Endodermal cell (in vitro differentiated cells): Measurements from ENCODE around the gene EVPL. TPM values are rescaled to one million over a fixed set of nuclear protein-coding genes. Genes with fewer than 3 reads are reported as not detected.

ENCODE experiments used
- DNase-seq: peaks from one replicate; pipeline ENCODE4 v3.0.0-alpha.2; 2017
- H3K27ac ChIP-seq: 2 replicates; pipeline ENCODE4 v1.5.1; 2013; ENCODE audit warnings: mild to moderate bottlenecking, low read depth, low read length, moderate library complexity
- H3K27me3 ChIP-seq: 2 replicates; pipeline ENCODE4 v1.6.1; 2013; ENCODE audit warnings: mild to moderate bottlenecking, low read length, moderate library complexity; ENCODE audit not compliant: insufficient read depth, control insufficient read depth, poor library complexity, severe bottlenecking
- H3K36me3 ChIP-seq: 2 replicates; pipeline ENCODE4 v1.7.0; 2013; ENCODE audit warnings: mild to moderate bottlenecking, low read length, moderate library complexity; ENCODE audit not compliant: control insufficient read depth, insufficient read depth
- H3K4me1 ChIP-seq: one replicate; pipeline ENCODE4 v1.7.0; 2013; ENCODE audit warnings: low read length; ENCODE audit not compliant: control insufficient read depth, insufficient read depth
- H3K4me3 ChIP-seq: 2 replicates; pipeline ENCODE4 v1.5.1; 2013; ENCODE audit warnings: mild to moderate bottlenecking, low read length, moderate library complexity
- H3K9ac ChIP-seq: 2 replicates; pipeline ENCODE4 v1.6.1; 2013; ENCODE audit warnings: mild to moderate bottlenecking, low read length, moderate library complexity; ENCODE audit not compliant: poor library complexity, severe bottlenecking; ENCODE audit errors: extremely low read depth
- H3K9me3 ChIP-seq: 2 replicates; pipeline ENCODE4 v1.6.1; 2013; ENCODE audit warnings: mild to moderate bottlenecking, low read length, moderate library complexity; ENCODE audit not compliant: control insufficient read depth
- H3K27ac Mint-ChIP-seq: 2 replicates; pipeline ENCODE4 v1.8.0; 2020; ENCODE audit warnings: mixed read lengths
- H3K27me3 Mint-ChIP-seq: 2 replicates; pipeline ENCODE4 v1.8.0; 2021; ENCODE audit warnings: mild to moderate bottlenecking, mixed read lengths; ENCODE audit not compliant: insufficient read depth
- H3K36me3 Mint-ChIP-seq: 2 replicates; pipeline ENCODE4 v1.8.0; 2020; ENCODE audit warnings: low read depth, mixed read lengths
- H3K4me1 Mint-ChIP-seq: 2 replicates; pipeline ENCODE4 v1.8.0; 2020; ENCODE audit warnings: mixed read lengths
- H3K4me3 Mint-ChIP-seq: 2 replicates; pipeline ENCODE4 v1.8.0; 2020; ENCODE audit warnings: mild to moderate bottlenecking, moderate library complexity, mixed read lengths
- H3K9me3 Mint-ChIP-seq: 2 replicates; pipeline ENCODE4 v1.8.0; 2020; ENCODE audit warnings: mild to moderate bottlenecking, mixed read lengths
- WGBS, 2 experiments: methylation state at CpG; one replicate each; pipeline versions ENCODE4 v1.1.5 to v1.1.7; 2013; ENCODE audit warnings: missing lambda C conversion rate in 2 of 2, mixed read lengths in 1 of 2; ENCODE audit not compliant: insufficient coverage in 1 of 2, insufficient read length in 1 of 2; 5-methylcytosine and 5-hydroxymethylcytosine counted together
- total RNA-seq, 2 donors: library from RNA; stranded (reverse); fragmentation: NEBNext Ultra II Directional in 1 of 2; extraction: Animal tissue kit (Norgen Biotek cat#: 25700) in 1 of 2; gene quantifications; 2 replicates in 1 of 2; 3 replicates in 1 of 2; pipeline ENCODE4 v1.2.1, GENCODE V29; 2021
- TF ChIP-seq, protein P1 (sequence below): fragments of 200-600 bp; sonication (generic); conservative IDR thresholded peaks from 2 replicates; pipeline ENCODE4 v1.5.0; 2021; ENCODE audit warnings: antibody characterized with exemption, mild to moderate bottlenecking

EVPL gene
- total RNA-seq, 2 donors from 2014 or later, result 0.20 to 0.51 TPM

DNA sequence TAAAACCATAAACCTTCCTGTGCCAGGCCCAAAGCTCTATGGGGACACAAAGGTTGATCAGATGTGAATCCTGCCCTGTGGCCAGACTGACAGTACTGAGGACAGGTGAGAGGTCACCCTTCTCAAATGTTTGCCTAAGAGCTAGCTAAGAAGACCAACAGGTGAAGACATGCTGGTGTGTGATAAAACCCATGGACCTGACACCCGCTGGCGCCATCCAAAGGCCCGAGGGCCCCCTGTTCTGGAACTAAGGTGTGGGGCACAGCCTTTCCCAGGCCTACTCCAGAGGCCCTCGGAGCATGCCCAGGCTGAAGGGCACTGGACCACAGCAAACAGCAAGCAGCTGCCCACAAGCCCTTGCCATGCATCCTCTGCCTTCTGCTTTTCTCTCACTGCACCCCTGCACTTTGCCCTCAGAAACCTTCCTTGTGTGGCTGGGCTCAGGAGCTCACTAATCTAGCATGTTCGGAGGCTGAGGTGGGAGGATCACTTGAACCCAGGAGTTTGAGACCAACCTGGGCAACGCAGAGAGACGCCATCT is 31.7 kb downstream of the EVPL start:
- no peaks in the 10 kb centered on the region for H3K27me3 Mint-ChIP-seq
- Histone ChIP-seq H3K4me1 (no peaks in the 10 kb centered on the region), H3K27me3 (no peaks in the 10 kb centered on the region), H3K9me3 (no peaks in the 10 kb centered on the region), H3K27ac (no peak overlapping the region), H3K36me3 (peaks cover 9% of the 10 kb centered on the region), H3K4me3 (no peak overlapping the region), H3K9ac (no peak overlapping the region)
- TF ChIP-seq, protein P1, sequence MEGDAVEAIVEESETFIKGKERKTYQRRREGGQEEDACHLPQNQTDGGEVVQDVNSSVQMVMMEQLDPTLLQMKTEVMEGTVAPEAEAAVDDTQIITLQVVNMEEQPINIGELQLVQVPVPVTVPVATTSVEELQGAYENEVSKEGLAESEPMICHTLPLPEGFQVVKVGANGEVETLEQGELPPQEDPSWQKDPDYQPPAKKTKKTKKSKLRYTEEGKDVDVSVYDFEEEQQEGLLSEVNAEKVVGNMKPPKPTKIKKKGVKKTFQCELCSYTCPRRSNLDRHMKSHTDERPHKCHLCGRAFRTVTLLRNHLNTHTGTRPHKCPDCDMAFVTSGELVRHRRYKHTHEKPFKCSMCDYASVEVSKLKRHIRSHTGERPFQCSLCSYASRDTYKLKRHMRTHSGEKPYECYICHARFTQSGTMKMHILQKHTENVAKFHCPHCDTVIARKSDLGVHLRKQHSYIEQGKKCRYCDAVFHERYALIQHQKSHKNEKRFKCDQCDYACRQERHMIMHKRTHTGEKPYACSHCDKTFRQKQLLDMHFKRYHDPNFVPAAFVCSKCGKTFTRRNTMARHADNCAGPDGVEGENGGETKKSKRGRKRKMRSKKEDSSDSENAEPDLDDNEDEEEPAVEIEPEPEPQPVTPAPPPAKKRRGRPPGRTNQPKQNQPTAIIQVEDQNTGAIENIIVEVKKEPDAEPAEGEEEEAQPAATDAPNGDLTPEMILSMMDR, result no peak
- 89 to 92% methylated on average over 6 to 7 of the region's 7 CpGs for WGBS, 2 experiments
- H3K27ac Mint-ChIP-seq, result no peak overlapping the region
- H3K4me3 Mint-ChIP-seq, result no peak overlapping the region
- H3K4me1 Mint-ChIP-seq, result no peaks in the 10 kb centered on the region
- DNase-seq, result no peak
- no peaks in the 10 kb centered on the region for H3K9me3 Mint-ChIP-seq
- peaks cover 37% of the 10 kb centered on the region for H3K36me3 Mint-ChIP-seq

DNA sequence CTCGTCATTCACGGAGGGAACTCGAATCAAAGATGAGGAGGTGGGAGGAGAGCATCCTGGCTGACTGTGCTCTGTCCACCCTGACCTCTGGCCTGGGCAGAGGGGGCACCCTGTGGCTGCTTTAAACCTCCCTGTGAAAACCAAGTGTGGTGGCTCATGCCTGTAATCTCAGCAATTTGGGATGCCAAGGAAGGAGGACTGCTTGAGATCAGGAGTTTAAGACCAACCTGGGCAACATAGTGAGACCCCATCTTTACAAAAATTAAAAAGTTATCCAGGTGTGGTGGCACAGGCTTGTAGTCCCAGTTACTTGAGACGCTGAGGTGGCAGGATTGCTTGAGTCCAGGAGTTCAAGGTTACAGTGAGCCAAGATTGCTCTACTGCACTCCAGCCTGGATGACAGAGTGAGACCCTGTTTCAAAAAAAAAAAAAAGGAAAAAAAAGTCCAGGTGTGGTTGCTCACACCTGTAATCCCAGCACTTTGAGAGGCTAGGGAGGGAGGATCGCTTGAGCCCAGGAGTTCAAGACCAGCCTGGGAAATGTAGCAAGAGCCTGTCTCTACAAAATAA is 32.2 kb downstream of the EVPL start:
- no peak for DNase-seq
- Histone ChIP-seq H3K27ac (no peak overlapping the region), H3K4me3 (no peak overlapping the region), H3K9me3 (no peaks in the 10 kb centered on the region), H3K27me3 (no peaks in the 10 kb centered on the region), H3K36me3 (peaks cover 9% of the 10 kb centered on the region), H3K9ac (no peak overlapping the region), H3K4me1 (no peaks in the 10 kb centered on the region)
- WGBS, 2 experiments, result 95 to 100% methylated on average over 4 to 5 of the region's 5 CpGs
- H3K27ac Mint-ChIP-seq, result no peak overlapping the region
- H3K4me1 Mint-ChIP-seq, result no peaks in the 10 kb centered on the region
- no peaks in the 10 kb centered on the region for H3K9me3 Mint-ChIP-seq
- TF ChIP-seq, protein P1, result no peak
- peaks cover 39% of the 10 kb centered on the region for H3K36me3 Mint-ChIP-seq
- no peak overlapping the region for H3K4me3 Mint-ChIP-seq
- no peaks in the 10 kb centered on the region for H3K27me3 Mint-ChIP-seq

DNA sequence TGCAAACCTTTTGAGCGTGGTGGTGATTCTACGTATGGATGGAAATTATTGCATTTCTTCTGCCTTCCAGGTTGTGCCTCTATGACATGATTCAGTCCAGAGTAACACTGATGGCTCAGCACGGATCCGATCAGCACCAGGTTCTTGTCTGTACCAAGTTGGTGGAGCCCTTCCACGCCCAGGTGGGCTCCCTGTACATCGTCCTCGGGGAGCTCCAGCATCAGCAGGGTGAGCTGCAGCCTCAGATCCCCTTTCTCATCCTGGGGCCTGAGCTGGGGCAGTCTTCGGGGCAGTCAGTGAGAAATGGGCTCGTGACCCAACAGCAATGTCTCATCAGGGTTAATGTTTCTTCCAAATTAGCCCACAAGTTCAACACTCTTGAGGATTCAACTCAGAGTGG is 35.7 kb downstream of the EVPL start:
- DNase-seq, result no peak
- TF ChIP-seq, protein P1, result no peak
- no peaks in the 10 kb centered on the region for H3K4me1 ChIP-seq
- no peaks in the 10 kb centered on the region for H3K27me3 Mint-ChIP-seq
- no peaks in the 10 kb centered on the region for H3K9me3 ChIP-seq
- H3K4me3 Mint-ChIP-seq, result no peak overlapping the region
- peaks cover 43% of the 10 kb centered on the region for H3K36me3 Mint-ChIP-seq
- H3K27ac ChIP-seq, result no peak overlapping the region
- H3K9me3 Mint-ChIP-seq, result no peaks in the 10 kb centered on the region
- no peak overlapping the region for H3K9ac ChIP-seq
- no peaks in the 10 kb centered on the region for H3K27me3 ChIP-seq
- 85 to 86% methylated on average over 6 to 9 of the region's 9 CpGs for WGBS, 2 experiments
- H3K4me1 Mint-ChIP-seq, result no peaks in the 10 kb centered on the region
- no peak overlapping the region for H3K27ac Mint-ChIP-seq
- no peak overlapping the region for H3K4me3 ChIP-seq
- H3K36me3 ChIP-seq, result peaks cover 17% of the 10 kb centered on the region
